Measurements from ENCODE around the gene DNAJA2.

The DNAJA2 gene

GRCh38 chr16:46918400-46918799 lies 55.1 kb downstream of the DNAJA2 start:
- no peak for TF ChIP-seq CTCF (IDR thresholded peaks at IDR 0.05; ENCODE audit: low read depth, low read length, missing control alignments)
- no peaks in the 10 kb centered on the region for H3K27me3 ChIP-seq (replicated peaks)
- in situ Hi-C loops (cut with HindIII; ENCODE audit: low pct_ligation_motif_present, low sequenced_read_pairs) = no loop called here
- no peak overlapping the region for H3K27ac ChIP-seq
- DNase-seq = no peak
- no peak overlapping the region for H3K4me3 ChIP-seq (ENCODE audit: low read depth, low read length)
- peaks cover 8% of the 10 kb centered on the region for H3K36me3 ChIP-seq (replicated peaks)

- Histone ChIP-seq H3K27me3 (replicated peaks) (no peaks in the 10 kb centered on the region), H3K27ac (no peak overlapping the region), H3K36me3 (replicated peaks) (peaks cover 3% of the 10 kb centered on the region), H3K4me3 (ENCODE audit: low read depth, low read length) (no peak overlapping the region)
- TF ChIP-seq CTCF (IDR thresholded peaks at IDR 0.05; ENCODE audit: low read depth, low read length, missing control alignments) = no peak
- no peak for DNase-seq
- in situ Hi-C loops (cut with HindIII; ENCODE audit: low pct_ligation_motif_present, low sequenced_read_pairs) = no loop called here
Measured at GRCh38 chr16:46916980-46917379, 56.5 kb downstream of the DNAJA2 start.

- Histone ChIP-seq H3K27me3 (replicated peaks) (no peaks in the 10 kb centered on the region), H3K36me3 (replicated peaks) (peaks cover 3% of the 10 kb centered on the region), H3K4me3 (ENCODE audit: low read depth, low read length) (no peak overlapping the region), H3K27ac (no peak overlapping the region)
- DNase-seq = no peak
- in situ Hi-C loops (cut with HindIII; ENCODE audit: low pct_ligation_motif_present, low sequenced_read_pairs) = no loop called here
- no peak for TF ChIP-seq CTCF (IDR thresholded peaks at IDR 0.05; ENCODE audit: low read depth, low read length, missing control alignments)
Measured at GRCh38 chr16:46915483-46916025, 57.9 kb downstream of the DNAJA2 start.

- no peak for TF ChIP-seq CTCF (IDR thresholded peaks at IDR 0.05; ENCODE audit: low read depth, low read length, missing control alignments)
- H3K36me3 ChIP-seq (replicated peaks) = peaks cover 6% of the 10 kb centered on the region
Measured at GRCh38 chr16:46914556-46915201, 58.8 kb downstream of the DNAJA2 start.

GRCh38 chr16:46911650-46912049 lies 61.8 kb downstream of the DNAJA2 start:
- Histone ChIP-seq H3K27me3 (replicated peaks) (no peaks in the 10 kb centered on the region), H3K27ac (no peak overlapping the region), H3K36me3 (replicated peaks) (peaks cover 6% of the 10 kb centered on the region), H3K4me3 (ENCODE audit: low read depth, low read length) (no peak overlapping the region)
- DNase-seq = no peak
- TF ChIP-seq CTCF (IDR thresholded peaks at IDR 0.05; ENCODE audit: low read depth, low read length, missing control alignments) = no peak
- in situ Hi-C loops (cut with HindIII; ENCODE audit: low pct_ligation_motif_present, low sequenced_read_pairs) = no loop called here

More at GRCh38 chr16:46914556-46915201, 58.8 kb downstream of the DNAJA2 start:
- in situ Hi-C loops (cut with HindIII; ENCODE audit: low pct_ligation_motif_present, low sequenced_read_pairs) = no loop called here
- H3K27ac ChIP-seq = no peak overlapping the region
- H3K4me3 ChIP-seq (ENCODE audit: low read depth, low read length) = no peak overlapping the region
- no peak for DNase-seq
- no peaks in the 10 kb centered on the region for H3K27me3 ChIP-seq (replicated peaks)

GRCh38 chr16:46911038-46911437 lies 62.4 kb downstream of the DNAJA2 start:
- no peak for DNase-seq
- Histone ChIP-seq H3K27me3 (replicated peaks) (no peaks in the 10 kb centered on the region), H3K36me3 (replicated peaks) (peaks cover 6% of the 10 kb centered on the region), H3K27ac (no peak overlapping the region), H3K4me3 (ENCODE audit: low read depth, low read length) (no peak overlapping the region)
- no peak for TF ChIP-seq CTCF (IDR thresholded peaks at IDR 0.05; ENCODE audit: low read depth, low read length, missing control alignments)
- in situ Hi-C loops (cut with HindIII; ENCODE audit: low pct_ligation_motif_present, low sequenced_read_pairs) = no loop called here

Data from brain microvascular endothelial cell (primary cell).